ENCODE results near the gene NKAIN2.

The NKAIN2 gene

DNA sequence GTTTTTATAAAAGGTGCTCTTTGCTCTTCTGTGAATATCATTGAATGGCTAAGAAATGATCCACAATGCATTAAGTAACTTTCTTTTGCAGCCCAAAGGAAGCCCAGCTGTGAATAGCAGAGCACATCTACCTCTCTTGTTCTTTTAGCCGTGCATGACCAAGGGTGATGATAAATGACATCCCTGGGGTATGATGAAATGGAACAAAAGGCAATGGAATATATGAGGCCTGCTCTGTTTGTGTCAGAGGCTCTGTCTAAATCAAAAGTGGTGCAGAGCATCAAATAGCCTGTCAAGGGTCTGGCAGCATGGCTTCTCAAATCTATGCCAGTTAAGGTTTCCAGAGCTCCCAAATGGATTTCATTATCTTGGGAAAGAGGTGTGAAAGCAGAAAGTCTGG is 796.0 kb downstream of the NKAIN2 start:
- Histone ChIP-seq H3K27ac (ENCODE audit: extremely low read depth, low read depth, low read length) (no peak overlapping the region), H3K4me3 (ENCODE audit: low read depth, low read length) (no peak overlapping the region), H3K4me1 (ENCODE audit: control insufficient read depth, insufficient read depth, low read length) (no peaks in the 10 kb centered on the region), H3K36me3 (ENCODE audit: control insufficient read depth in 2 of 2, insufficient read depth in 1 of 2, low read length in 2 of 2) (no peaks in the 10 kb centered on the region), H3K9me3 (ENCODE audit: control insufficient read depth, insufficient read depth, low read depth, low read length) (no peaks in the 10 kb centered on the region)
- ChIA-PET CTCF (no interaction called here), POLR2A (no interaction called here)
- TF ChIP-seq ZNF10 (tag by site-specific recombination; IDR thresholded peaks at IDR 0.05) (no peak), ZNF791 (tag by site-specific recombination; IDR thresholded peaks at IDR 0.05) (no peak), ZEB2 (tag by site-specific recombination; IDR thresholded peaks at IDR 0.05) (no peak), ZXDB (tag by site-specific recombination; IDR thresholded peaks at IDR 0.05) (no peak), ZNF785 (tag by site-specific recombination; IDR thresholded peaks at IDR 0.05) (no peak), KLF9 (tag by site-specific recombination; IDR thresholded peaks at IDR 0.05; ENCODE audit: low read depth) (no peak), ZNF19 (tag by site-specific recombination; IDR thresholded peaks at IDR 0.05; ENCODE audit: low read depth) (no peak), ZNF529 (tag by site-specific recombination; IDR thresholded peaks at IDR 0.05; ENCODE audit: insufficient replicate concordance) (no peak), ZSCAN23 (tag by site-specific recombination; IDR thresholded peaks at IDR 0.05) (no peak), MYNN (tag by site-specific recombination; IDR thresholded peaks at IDR 0.05; ENCODE audit: borderline replicate concordance) (no peak)
- TF ChIP-seq, protein P1, sequence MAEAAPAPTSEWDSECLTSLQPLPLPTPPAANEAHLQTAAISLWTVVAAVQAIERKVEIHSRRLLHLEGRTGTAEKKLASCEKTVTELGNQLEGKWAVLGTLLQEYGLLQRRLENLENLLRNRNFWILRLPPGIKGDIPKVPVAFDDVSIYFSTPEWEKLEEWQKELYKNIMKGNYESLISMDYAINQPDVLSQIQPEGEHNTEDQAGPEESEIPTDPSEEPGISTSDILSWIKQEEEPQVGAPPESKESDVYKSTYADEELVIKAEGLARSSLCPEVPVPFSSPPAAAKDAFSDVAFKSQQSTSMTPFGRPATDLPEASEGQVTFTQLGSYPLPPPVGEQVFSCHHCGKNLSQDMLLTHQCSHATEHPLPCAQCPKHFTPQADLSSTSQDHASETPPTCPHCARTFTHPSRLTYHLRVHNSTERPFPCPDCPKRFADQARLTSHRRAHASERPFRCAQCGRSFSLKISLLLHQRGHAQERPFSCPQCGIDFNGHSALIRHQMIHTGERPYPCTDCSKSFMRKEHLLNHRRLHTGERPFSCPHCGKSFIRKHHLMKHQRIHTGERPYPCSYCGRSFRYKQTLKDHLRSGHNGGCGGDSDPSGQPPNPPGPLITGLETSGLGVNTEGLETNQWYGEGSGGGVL (tag by site-specific recombination; IDR thresholded peaks at IDR 0.05), result no peak
- TF ChIP-seq, protein P2, sequence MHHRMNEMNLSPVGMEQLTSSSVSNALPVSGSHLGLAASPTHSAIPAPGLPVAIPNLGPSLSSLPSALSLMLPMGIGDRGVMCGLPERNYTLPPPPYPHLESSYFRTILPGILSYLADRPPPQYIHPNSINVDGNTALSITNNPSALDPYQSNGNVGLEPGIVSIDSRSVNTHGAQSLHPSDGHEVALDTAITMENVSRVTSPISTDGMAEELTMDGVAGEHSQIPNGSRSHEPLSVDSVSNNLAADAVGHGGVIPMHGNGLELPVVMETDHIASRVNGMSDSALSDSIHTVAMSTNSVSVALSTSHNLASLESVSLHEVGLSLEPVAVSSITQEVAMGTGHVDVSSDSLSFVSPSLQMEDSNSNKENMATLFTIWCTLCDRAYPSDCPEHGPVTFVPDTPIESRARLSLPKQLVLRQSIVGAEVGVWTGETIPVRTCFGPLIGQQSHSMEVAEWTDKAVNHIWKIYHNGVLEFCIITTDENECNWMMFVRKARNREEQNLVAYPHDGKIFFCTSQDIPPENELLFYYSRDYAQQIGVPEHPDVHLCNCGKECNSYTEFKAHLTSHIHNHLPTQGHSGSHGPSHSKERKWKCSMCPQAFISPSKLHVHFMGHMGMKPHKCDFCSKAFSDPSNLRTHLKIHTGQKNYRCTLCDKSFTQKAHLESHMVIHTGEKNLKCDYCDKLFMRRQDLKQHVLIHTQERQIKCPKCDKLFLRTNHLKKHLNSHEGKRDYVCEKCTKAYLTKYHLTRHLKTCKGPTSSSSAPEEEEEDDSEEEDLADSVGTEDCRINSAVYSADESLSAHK (tag by site-specific recombination; IDR thresholded peaks at IDR 0.05), result no peak
- TF ChIP-seq, protein P3, sequence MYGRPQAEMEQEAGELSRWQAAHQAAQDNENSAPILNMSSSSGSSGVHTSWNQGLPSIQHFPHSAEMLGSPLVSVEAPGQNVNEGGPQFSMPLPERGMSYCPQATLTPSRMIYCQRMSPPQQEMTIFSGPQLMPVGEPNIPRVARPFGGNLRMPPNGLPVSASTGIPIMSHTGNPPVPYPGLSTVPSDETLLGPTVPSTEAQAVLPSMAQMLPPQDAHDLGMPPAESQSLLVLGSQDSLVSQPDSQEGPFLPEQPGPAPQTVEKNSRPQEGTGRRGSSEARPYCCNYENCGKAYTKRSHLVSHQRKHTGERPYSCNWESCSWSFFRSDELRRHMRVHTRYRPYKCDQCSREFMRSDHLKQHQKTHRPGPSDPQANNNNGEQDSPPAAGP (tag by site-specific recombination; IDR thresholded peaks at IDR 0.05), result no peak
- TF ChIP-seq, protein P4, sequence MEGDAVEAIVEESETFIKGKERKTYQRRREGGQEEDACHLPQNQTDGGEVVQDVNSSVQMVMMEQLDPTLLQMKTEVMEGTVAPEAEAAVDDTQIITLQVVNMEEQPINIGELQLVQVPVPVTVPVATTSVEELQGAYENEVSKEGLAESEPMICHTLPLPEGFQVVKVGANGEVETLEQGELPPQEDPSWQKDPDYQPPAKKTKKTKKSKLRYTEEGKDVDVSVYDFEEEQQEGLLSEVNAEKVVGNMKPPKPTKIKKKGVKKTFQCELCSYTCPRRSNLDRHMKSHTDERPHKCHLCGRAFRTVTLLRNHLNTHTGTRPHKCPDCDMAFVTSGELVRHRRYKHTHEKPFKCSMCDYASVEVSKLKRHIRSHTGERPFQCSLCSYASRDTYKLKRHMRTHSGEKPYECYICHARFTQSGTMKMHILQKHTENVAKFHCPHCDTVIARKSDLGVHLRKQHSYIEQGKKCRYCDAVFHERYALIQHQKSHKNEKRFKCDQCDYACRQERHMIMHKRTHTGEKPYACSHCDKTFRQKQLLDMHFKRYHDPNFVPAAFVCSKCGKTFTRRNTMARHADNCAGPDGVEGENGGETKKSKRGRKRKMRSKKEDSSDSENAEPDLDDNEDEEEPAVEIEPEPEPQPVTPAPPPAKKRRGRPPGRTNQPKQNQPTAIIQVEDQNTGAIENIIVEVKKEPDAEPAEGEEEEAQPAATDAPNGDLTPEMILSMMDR (tag by site-specific recombination; IDR thresholded peaks at IDR 0.05), result no peak

DNA sequence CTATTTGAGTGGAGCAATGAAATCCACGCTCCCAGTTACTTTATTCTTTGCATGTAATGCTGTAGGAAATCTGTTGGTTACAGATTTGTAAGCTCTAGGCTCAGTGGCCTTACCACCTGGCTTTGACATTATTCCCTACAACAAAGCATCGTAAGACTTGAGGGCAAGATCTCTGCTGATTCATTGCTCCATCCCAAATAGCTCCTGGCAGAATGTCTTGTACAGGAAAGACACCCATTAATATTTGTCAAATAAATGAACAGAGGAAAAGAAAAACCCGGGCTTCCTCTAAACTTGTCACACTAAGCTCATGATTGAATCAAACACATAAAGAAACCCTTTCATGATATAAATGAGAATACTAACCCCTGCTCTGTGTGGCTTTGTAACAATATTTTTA is 801.1 kb downstream of the NKAIN2 start:
- no peak overlapping the region for H3K27ac ChIP-seq (ENCODE audit: extremely low read depth, low read depth, low read length)
- CTCF ChIA-PET, result no interaction called here
- H3K9me3 ChIP-seq (ENCODE audit: control insufficient read depth, insufficient read depth, low read depth, low read length), result no peaks in the 10 kb centered on the region
- TF ChIP-seq, protein P5, sequence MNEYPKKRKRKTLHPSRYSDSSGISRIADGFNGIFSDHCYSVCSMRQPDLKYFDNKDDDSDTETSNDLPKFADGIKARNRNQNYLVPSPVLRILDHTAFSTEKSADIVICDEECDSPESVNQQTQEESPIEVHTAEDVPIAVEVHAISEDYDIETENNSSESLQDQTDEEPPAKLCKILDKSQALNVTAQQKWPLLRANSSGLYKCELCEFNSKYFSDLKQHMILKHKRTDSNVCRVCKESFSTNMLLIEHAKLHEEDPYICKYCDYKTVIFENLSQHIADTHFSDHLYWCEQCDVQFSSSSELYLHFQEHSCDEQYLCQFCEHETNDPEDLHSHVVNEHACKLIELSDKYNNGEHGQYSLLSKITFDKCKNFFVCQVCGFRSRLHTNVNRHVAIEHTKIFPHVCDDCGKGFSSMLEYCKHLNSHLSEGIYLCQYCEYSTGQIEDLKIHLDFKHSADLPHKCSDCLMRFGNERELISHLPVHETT (tag by site-specific recombination; IDR thresholded peaks at IDR 0.05), result no peak
- TF ChIP-seq ZFP41 (tag by site-specific recombination; IDR thresholded peaks at IDR 0.05; ENCODE audit: borderline replicate concordance) (no peak), ZBTB21 (tag by site-specific recombination; IDR thresholded peaks at IDR 0.05) (no peak), OSR2 (tag by site-specific recombination; IDR thresholded peaks at IDR 0.05) (no peak), ZNF155 (tag by site-specific recombination; IDR thresholded peaks at IDR 0.05) (no peak), ZSCAN16 (tag by site-specific recombination; IDR thresholded peaks at IDR 0.05) (no peak), HOXD13 (CRISPR knock-in tag; IDR thresholded peaks at IDR 0.05; ENCODE audit: borderline replicate concordance) (no peak), IKZF3 (tag by site-specific recombination; IDR thresholded peaks at IDR 0.05) (no peak), ZNF133 (tag by site-specific recombination; IDR thresholded peaks at IDR 0.05) (no peak), EGR2 (tag by site-specific recombination; IDR thresholded peaks at IDR 0.05; ENCODE audit: low read depth) (no peak), ZNF843 (tag by site-specific recombination; IDR thresholded peaks at IDR 0.05) (no peak)
- TF ChIP-seq, protein P6, sequence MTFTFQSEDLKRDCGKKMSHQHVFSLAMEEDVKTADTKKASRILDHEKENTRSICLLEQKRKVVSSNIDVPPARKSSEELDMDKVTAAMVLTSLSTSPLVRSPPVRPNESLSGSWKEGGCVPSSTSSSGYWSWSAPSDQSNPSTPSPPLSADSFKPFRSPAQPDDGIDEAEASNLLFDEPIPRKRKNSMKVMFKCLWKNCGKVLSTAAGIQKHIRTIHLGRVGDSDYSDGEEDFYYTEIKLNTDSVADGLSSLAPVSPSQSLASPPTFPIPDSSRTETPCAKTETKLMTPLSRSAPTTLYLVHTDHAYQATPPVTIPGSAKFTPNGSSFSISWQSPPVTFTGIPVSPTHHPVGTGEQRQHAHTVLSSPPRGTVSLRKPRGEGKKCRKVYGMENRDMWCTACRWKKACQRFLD (tag by site-specific recombination; IDR thresholded peaks at IDR 0.05), result no peak
- TF ChIP-seq, protein P7, sequence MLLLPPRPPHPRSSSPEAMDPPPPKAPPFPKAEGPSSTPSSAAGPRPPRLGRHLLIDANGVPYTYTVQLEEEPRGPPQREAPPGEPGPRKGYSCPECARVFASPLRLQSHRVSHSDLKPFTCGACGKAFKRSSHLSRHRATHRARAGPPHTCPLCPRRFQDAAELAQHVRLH (tag by site-specific recombination; IDR thresholded peaks at IDR 0.05), result no peak
- no peak overlapping the region for H3K4me3 ChIP-seq (ENCODE audit: low read depth, low read length)
- no peaks in the 10 kb centered on the region for H3K36me3 ChIP-seq (ENCODE audit: control insufficient read depth in 2 of 2, insufficient read depth in 1 of 2, low read length in 2 of 2)
- POLR2A ChIA-PET, result no interaction called here
- no peaks in the 10 kb centered on the region for H3K4me1 ChIP-seq (ENCODE audit: control insufficient read depth, insufficient read depth, low read length)
